PC-3 (cell line): Measurements from ENCODE around the gene UTS2R. TPM values are rescaled to one million over a fixed set of nuclear protein-coding genes. Genes with fewer than 3 reads are reported as not detected.
A peak's percentile ranks its signal among the peaks of the same experiment; 100 is the strongest.

Experiments used
- ATAC-seq: fragments of 200-7000 bp; cut with Tn5 transposase; 2 replicates; pipeline ENCODE4 v1.9.1; 2020; ENCODE audit warnings: mild to moderate bottlenecking, moderate library complexity
- BruUV-seq: library from RNA; stranded (reverse); fragments of 400-500 nt; replicated peaks from 2 replicates; lab custom pipeline; 2021; lab: Mats Ljungman, UMichigan
- CTCF ChIA-PET: fragments of 300-600 bp; sonication (Branson Sonifier 250); formaldehyde crosslinking; loops from one replicate; lab custom pipeline; 2022; ENCODE audit warnings: antibody characterized with exemption; lab: Charles Lee
- POLR2A ChIA-PET: fragments of 300-600 bp; sonication (Branson Sonifier 250); formaldehyde crosslinking; loops from one replicate; lab custom pipeline; 2022; ENCODE audit warnings: antibody characterized with exemption; ENCODE audit not compliant: unreplicated experiment; lab: Charles Lee
- DNase-seq: peaks from one replicate; pipeline ENCODE4 v3.0.0-alpha.2; 2015
- H2AFZ ChIP-seq: fragments of 300-600 bp; sonication (generic); 2 replicates; pipeline ENCODE4 v1.6.0; 2016; ENCODE audit warnings: antibody characterized with exemption, low read length
- H3F3A ChIP-seq: fragments of 300-600 bp; sonication (generic); one replicate; pipeline ENCODE4 v1.6.0; 2017; ENCODE audit warnings: antibody characterized with exemption, low read length, control low read depth, mild to moderate bottlenecking; ENCODE audit not compliant: unreplicated experiment
- H3K27ac ChIP-seq: fragments of 300-600 bp; sonication (generic); 2 replicates; pipeline ENCODE4 v1.5.1; 2016; ENCODE audit warnings: mild to moderate bottlenecking, low read length
- H3K27me3 ChIP-seq: fragments of 300-600 bp; sonication (generic); 2 replicates; pipeline ENCODE4 v1.6.1; 2016; ENCODE audit warnings: low read length, mixed read lengths
- H3K36me3 ChIP-seq: fragments of 300-600 bp; sonication (generic); 2 replicates; pipeline ENCODE4 v1.6.1; 2016; ENCODE audit warnings: low read depth, mixed run types, low read length, mixed read lengths
- H3K4me1 ChIP-seq: fragments of 300-600 bp; sonication (generic); 2 replicates; pipeline ENCODE4 v1.5.1; 2016; ENCODE audit warnings: low read length; ENCODE audit not compliant: insufficient read depth
- H3K4me2 ChIP-seq: fragments of 300-600 bp; sonication (generic); 2 replicates; pipeline ENCODE4 v1.6.0; 2016; ENCODE audit warnings: low read length
- H3K4me3 ChIP-seq: fragments of 300-600 bp; sonication (generic); 2 replicates; pipeline ENCODE4 v1.5.1; 2016; ENCODE audit warnings: mild to moderate bottlenecking, low read length, mixed read lengths
- H3K79me2 ChIP-seq: fragments of 300-600 bp; sonication (generic); 2 replicates; pipeline ENCODE4 v1.6.1; 2017; ENCODE audit warnings: low read length, mixed read lengths
- H3K9ac ChIP-seq: fragments of 300-600 bp; sonication (generic); 2 replicates; pipeline ENCODE4 v1.6.0; 2016; ENCODE audit warnings: mild to moderate bottlenecking, low read length
- H3K9me2 ChIP-seq: fragments of 300-600 bp; sonication (generic); replicated peaks from 2 replicates; pipeline ENCODE4 v1.6.1; 2016; ENCODE audit warnings: mixed run types, low read length, mixed read lengths
- H3K9me3 ChIP-seq: fragments of 300-600 bp; sonication (generic); 2 replicates; pipeline ENCODE4 v1.6.1; 2016; ENCODE audit warnings: low read length, mixed read lengths
- H4K20me1 ChIP-seq: fragments of 300-600 bp; sonication (generic); 2 replicates; pipeline ENCODE4 v1.6.1; 2016; ENCODE audit warnings: low read length, mixed read lengths
- CTCF ChIP-seq: fragments of 300-600 bp; sonication (generic); conservative IDR thresholded peaks from 2 replicates; pipeline ENCODE4 v1.5.1; 2017; ENCODE audit warnings: antibody characterized with exemption, low read depth, mild to moderate bottlenecking, low read length
- EZH2 ChIP-seq: fragments of 300-600 bp; sonication (generic); IDR thresholded peaks from one replicate; pipeline ENCODE4 v1.6.1; 2017; ENCODE audit warnings: antibody characterized with exemption, mild to moderate bottlenecking, low read length; ENCODE audit not compliant: unreplicated experiment
- EZH2phosphoT487 ChIP-seq: fragments of 300-600 bp; sonication (generic); IDR thresholded peaks from 2 replicates; pipeline ENCODE4 v1.6.1; 2018; ENCODE audit warnings: mild to moderate bottlenecking, antibody characterized with exemption, low read length, borderline replicate concordance
- intact Hi-C: fragments of 100-400 bp; cut with micrococcal nuclease; formaldehyde crosslinking; loops from 2 replicates; pipeline ENCODE4 v1.9.0; 2023
- total RNA-seq: library from RNA; depleted of rRNA; stranded (reverse); fragments of >200 nt; gene quantifications from 2 replicates; pipeline ENCODE4 v1.2.3, GENCODE V29; 2014

UTS2R gene
- total RNA-seq, 1 experiment from 2014 or later, result not detected

GRCh38 chr17:82384051-82384729, 12.6 kb downstream of the UTS2R start:
- no peaks in the 10 kb centered on the region for H3K9me3 ChIP-seq
- TF ChIP-seq EZH2 (no peak), CTCF (no peak), EZH2phosphoT487 (no peak)
- ChIA-PET POLR2A (interaction anchor here (0.6 kb wide), 1 partner anchor 135 kb away, joined by 3 read pairs; the partner anchor contains the start of gene FOXK2), CTCF (no interaction called here)
- peak overlapping the region; percentile 55; the same call in 1 of the 2 replicates for H3K4me3 ChIP-seq
- H2AFZ ChIP-seq, result peak overlapping the region; percentile 78; the same call in 1 of the 2 replicates
- H3K4me2 ChIP-seq, result peak overlapping the region; percentile 85
- intact Hi-C loops, result no loop called here
- H3K27me3 ChIP-seq, result no peaks in the 10 kb centered on the region
- H3K9ac ChIP-seq, result no peak overlapping the region
- no peak overlapping the region for H3K27ac ChIP-seq
- H3K36me3 ChIP-seq, result no peaks in the 10 kb centered on the region
- H3K4me1 ChIP-seq, result peaks cover 17% of the 10 kb centered on the region
- no peak for ATAC-seq
- no peaks in the 10 kb centered on the region for H3K79me2 ChIP-seq
- no TSS peak for BruUV-seq
- H3K9me2 ChIP-seq, result no peaks in the 10 kb centered on the region
- DNase-seq, result no peak
- H3F3A ChIP-seq, result no peaks in the 10 kb centered on the region
- H4K20me1 ChIP-seq, result no peaks in the 10 kb centered on the region

- H3K27ac ChIP-seq, result no peak overlapping the region
- ATAC-seq, result peak; percentile 78
- CTCF ChIA-PET, result interaction anchor here (0.6 kb wide), 1 partner anchor 142 kb away, joined by 3 read pairs; no protein-coding TSS in a partner anchor
- peak overlapping the region; percentile 55 for H3K4me3 ChIP-seq
- no peaks in the 10 kb centered on the region for H3K36me3 ChIP-seq
- no peaks in the 10 kb centered on the region for H4K20me1 ChIP-seq
- no peak for TF ChIP-seq EZH2phosphoT487
- TF ChIP-seq EZH2, result no peak
- TF ChIP-seq CTCF, result peak; percentile 81
- intact Hi-C loops, result no loop called here
- no peaks in the 10 kb centered on the region for H3K9me3 ChIP-seq
- H3K27me3 ChIP-seq, result no peaks in the 10 kb centered on the region
- no peaks in the 10 kb centered on the region for H3F3A ChIP-seq
- DNase-seq, result peak; percentile 81
- H2AFZ ChIP-seq, result peak overlapping the region; percentile 78
- BruUV-seq, result no TSS peak
- POLR2A ChIA-PET, result interaction anchor here (0.6 kb wide), 1 partner anchor 134 kb away, joined by 3 read pairs; the partner anchor contains the start of gene FOXK2
- H3K9ac ChIP-seq, result no peak overlapping the region
- peaks cover 17% of the 10 kb centered on the region for H3K4me1 ChIP-seq
- no peaks in the 10 kb centered on the region for H3K9me2 ChIP-seq
- H3K79me2 ChIP-seq, result no peaks in the 10 kb centered on the region
- peak overlapping the region; percentile 85 for H3K4me2 ChIP-seq
Observed at GRCh38 chr17:82384730-82385481, 13.3 kb downstream of the UTS2R start.
